ENCODE measurements around the gene USB1.

The USB1 gene

GRCh38 chr16:58051821-58052603, 50.8 kb downstream of the USB1 start:
- no peak for DNase-seq

- no peak for DNase-seq
These were observed 52.4 kb downstream of the USB1 start for GRCh38 chr16:58053682-58054005.

- DNase-seq: no peak
These were observed 53.1 kb downstream of the USB1 start for GRCh38 chr16:58054289-58054688.

- DNase-seq: no peak
These were observed 55.4 kb downstream of the USB1 start for GRCh38 chr16:58056580-58056979.

GRCh38 chr16:58057121-58057520, 55.9 kb downstream of the USB1 start:
- no peak for DNase-seq

GRCh38 chr16:58057784-58058183, 56.6 kb downstream of the USB1 start:
- DNase-seq: no peak

- no peak for DNase-seq
These were observed 61.6 kb downstream of the USB1 start for GRCh38 chr16:58062821-58063220.

GRCh38 chr16:58063377-58064076, 62.3 kb downstream of the USB1 start:
- DNase-seq: no peak

- no peak for DNase-seq
These were observed 69.4 kb downstream of the USB1 start for GRCh38 chr16:58070585-58070984.
